GM18502 (cell line): ENCODE results near the gene SLC5A5.

Source experiments
- ATAC-seq: cut with Tn5 transposase; IDR thresholded peaks from one replicate; pipeline ENCODE4 v1.9.1; 2021; ENCODE audit warnings: mild to moderate bottlenecking; ENCODE audit not compliant: unreplicated experiment, poor library complexity

SLC5A5 gene

GRCh38 chr19:17871878-17872250 lies at the start of gene SLC5A5:
SLC5A5 (plus strand) TSS chr19:17871945; CDS start chr19:17872320, 375 bp downstream.
- ATAC-seq, result no peak

GRCh38 chr19:17824339-17824738 lies 47.4 kb upstream of the SLC5A5 start:
- no peak for ATAC-seq

GRCh38 chr19:17826508-17827056 lies 45.2 kb upstream of the SLC5A5 start:
- ATAC-seq, result no peak

GRCh38 chr19:17829855-17830566 lies 41.7 kb upstream of the SLC5A5 start:
- ATAC-seq, result no peak

GRCh38 chr19:17830567-17831418 lies 41.0 kb upstream of the SLC5A5 start:
- no peak for ATAC-seq

GRCh38 chr19:17831419-17831888 lies 40.3 kb upstream of the SLC5A5 start:
- ATAC-seq, result no peak

DNA sequence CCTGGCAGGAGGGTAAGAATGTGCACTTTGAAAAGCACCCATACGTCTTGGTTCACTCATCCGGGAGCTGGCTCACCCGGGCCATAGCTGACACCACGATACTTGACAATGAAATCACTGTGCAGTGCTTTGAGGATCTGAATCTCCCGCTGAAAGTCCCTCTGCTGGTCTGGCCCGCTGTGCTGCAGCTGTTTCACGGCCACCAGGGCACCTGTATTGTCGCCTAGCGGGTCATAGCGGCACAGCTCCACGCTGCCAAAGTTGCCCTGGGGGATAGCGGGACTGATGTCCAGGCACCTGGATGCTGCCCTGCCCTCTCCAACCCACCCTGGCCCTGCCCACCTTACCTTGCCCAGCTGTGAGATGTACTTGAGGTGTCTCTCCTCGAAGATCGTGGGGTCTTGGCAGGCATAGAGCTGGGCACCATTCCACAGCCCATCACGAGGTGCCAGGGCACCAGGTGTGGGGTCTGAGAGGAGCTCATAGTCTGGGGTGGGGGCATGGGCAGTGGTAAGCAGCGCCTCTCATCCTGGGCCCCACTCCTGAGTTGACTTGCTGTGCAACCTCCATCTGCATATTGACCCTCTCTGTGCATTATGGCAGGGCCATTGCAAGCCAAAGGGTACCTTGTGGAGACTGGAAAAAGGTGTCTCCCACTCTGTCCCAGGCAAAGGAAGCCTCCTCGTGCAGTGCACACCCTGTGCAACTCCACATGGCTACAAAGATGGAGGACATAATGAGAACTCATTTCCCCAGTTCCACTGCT lies 39.1 kb upstream of the SLC5A5 start:
- no peak for ATAC-seq

DNA sequence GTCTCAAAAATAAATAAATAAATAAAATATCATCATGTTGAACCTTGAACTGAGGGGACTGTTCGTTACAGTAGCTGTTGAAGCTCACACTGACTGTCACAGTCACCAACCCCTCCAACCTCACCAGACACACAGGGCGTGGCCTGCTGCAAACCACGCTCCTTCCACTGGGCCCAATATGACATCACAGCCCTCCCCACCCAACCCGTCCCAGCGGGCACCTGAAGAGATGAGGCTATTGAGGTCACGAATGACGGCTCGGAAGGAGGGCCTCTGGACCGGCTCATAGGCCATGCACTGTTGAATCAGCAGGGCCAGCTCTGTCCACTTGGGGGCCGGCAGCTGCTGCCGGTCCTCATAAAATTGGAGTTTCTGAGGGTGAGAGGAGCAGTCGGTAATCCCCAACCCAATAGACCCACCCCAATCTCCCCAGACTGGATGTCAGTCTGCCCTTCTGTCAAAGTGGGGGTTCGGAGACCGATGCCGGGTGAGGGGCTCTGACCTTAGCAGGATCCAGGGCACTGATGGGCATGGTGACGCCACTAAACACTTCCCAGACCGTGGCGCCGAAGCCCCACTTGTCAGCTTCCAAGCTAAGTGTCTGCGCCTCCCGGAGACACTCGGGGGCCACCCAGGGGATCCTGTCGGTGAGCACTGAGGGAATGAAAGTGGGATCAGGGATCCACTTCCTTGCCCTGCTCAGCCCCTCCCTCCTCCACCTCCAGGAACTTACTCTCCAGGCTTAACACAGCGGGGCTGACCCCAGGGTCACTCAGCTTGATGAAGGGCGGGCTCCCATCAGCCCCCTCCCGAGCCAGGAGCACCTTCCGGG lies 37.2 kb upstream of the SLC5A5 start:
- no peak for ATAC-seq

DNA sequence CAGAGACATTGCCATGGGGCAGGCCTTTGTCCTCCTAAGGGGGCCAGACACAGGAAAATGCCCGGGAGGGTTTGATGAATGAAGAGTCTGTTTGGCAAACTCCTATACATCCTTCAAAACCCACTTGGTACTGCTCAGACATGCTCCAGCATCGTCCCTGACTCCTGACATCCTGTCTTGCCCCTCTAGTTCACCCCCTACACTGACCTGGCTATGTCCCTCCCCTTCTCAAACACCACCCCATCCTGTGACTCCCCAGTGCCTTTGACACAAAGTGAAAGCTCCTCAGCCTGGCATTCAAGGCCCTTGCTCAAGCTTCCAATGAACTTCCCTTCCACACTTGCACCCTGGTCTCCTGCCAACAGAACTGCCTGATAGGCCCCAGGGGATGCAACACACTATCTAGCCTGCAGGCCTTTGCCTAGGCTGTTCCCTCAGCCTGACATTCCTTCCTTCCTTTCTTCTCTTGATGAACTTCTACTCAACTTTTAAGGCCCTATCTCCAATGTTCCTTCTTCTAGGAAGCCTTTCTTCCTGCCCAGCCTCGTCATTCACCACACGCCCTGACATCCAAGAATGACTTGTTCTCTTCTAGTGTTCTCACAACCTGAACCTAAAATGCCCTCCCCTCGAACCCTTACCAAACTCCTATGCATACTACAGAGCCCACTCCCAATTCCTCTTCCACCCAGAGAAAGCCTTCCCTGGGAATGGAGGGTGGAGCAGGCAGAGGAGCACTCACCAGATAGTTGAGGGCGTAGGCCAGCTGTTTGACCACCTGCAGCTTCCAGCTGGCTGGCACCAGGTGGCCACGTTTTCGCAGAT lies 36.4 kb upstream of the SLC5A5 start:
- ATAC-seq, result no peak

DNA sequence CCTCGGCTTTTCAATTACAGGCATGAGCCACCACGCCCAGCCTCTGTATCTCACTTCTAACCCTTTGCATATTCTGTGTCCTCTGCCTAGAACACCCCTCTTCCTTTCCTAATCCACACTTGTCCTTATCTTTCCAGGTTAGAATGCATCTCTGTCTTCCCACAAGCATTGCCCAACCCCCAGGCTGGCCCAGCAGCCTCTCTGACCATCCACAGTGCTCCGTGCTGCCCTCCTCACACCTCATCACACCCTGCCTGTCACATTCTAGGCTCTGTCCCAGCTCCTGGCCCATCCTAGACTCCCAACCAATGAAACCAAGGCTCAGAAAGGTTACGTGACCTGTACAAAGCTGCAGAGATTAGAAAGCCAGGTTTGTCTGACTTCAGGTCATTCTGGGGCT lies 35.2 kb upstream of the SLC5A5 start:
- no peak for ATAC-seq

DNA sequence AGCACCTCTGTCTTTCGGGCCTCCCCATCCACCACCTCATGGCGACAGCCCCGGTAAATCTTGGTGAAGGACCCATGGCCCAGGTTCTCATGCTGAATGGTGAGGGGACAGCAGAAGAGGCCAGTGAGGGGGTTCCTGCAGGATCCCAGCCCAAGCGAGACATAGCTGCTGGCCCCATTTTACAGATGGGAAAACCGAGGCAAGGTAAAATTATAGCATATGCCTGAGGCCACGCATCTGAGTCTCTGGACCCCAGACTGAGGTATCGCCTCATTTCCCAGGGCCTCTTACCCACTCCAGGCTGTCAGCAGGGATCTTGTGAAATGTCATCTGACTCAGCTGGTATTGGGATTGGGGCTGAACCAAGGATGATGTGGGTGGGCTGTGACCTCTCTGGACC lies 33.8 kb upstream of the SLC5A5 start:
- ATAC-seq, result no peak

GRCh38 chr19:17840019-17840418 lies 31.7 kb upstream of the SLC5A5 start:
- no peak for ATAC-seq

DNA sequence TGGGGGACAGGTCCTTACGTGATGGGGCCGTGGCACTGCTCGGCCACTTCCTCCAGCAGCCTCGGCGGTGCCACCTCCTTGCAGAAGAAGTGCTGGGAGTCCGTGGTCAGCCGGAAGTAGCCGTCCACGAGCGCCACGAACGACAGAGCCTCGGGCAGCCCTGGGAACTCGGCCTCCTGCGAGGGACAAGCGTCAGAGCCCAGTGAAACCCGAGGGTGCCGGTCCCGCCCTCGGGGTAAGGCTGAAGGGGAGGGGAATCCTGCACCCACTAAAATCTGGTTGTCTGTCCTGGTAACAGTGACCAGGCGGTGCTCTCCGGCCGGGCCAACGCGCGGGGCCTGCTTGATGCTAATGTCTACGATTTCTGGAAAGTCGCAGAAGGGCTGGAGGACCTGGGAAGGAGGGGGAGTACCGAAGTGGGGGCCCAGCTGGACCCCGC lies 30.4 kb upstream of the SLC5A5 start:
- no peak for ATAC-seq

DNA sequence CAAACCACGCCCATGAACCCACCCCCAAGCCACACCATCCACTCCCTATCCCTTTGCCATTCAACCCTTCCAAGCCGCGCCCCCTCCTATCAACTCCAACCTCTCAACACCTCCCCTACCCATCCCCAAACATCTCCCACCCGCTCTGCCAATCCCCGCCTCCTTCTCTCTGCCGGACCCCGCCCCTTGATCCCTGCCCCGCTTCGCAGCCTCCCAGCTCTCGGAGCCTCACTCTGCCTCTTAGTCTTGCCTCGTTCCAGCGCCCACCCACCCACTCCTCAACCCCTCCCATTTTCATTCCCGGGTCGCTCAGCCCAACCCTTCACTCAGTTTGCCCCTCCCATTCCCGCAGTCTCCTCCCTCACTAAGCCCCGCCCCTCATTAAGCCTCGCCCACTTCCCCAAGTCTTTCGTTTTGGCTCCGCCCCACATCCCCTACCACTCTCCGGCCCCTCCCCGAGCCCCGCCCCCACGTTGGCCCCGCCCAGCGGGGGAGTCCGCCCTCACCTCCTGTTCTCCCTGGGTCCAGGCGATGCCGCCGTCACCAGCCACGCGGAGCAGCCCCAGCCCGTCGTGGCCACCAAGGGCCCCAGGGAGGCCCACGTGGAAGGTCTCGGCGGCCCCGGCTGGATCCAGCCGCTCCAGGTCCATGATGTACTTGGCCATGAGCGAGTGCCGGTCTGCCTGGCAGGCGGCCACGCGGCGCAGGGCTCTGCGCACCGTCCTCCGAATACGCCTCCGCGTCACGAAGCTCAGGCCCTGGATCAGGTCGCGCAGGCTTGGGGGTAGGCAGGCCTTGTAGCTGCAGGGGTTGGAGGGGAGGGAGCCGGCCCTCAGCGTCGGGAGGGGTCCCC lies 29.7 kb upstream of the SLC5A5 start:
- no peak for ATAC-seq

DNA sequence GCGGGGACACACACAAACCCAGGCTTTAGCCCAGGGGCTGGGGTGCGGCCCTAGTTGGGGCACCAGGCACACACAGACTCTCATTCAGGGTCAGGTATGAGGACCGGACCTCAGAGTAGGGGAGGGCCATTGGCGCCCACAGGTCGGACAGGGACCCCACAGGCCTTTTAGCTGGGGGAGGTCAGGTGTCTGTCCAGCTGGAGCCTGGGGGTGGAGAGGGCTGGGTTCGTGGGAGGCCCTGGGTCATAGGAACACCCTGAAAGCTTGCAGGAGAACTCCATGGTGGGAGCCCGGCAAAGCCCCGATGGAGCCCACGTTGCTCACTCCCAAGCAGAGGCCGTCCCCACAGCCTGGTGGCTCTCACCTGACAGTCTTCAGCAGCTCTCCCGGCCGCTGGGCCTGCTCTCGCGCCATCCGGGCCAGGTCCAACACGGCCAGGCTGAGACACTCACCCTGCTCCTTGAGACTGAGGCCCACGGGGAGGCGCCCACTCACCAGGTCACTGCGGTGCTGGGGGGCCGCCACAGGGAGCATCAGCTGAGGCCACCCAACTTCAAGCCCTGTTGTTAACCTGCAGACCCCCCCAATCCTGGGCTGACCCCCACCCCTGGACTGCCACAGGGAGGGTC lies 29.0 kb upstream of the SLC5A5 start:
- no peak for ATAC-seq

- ATAC-seq, result no peak
Measured at GRCh38 chr19:17843292-17843827, 28.4 kb upstream of the SLC5A5 start.

DNA sequence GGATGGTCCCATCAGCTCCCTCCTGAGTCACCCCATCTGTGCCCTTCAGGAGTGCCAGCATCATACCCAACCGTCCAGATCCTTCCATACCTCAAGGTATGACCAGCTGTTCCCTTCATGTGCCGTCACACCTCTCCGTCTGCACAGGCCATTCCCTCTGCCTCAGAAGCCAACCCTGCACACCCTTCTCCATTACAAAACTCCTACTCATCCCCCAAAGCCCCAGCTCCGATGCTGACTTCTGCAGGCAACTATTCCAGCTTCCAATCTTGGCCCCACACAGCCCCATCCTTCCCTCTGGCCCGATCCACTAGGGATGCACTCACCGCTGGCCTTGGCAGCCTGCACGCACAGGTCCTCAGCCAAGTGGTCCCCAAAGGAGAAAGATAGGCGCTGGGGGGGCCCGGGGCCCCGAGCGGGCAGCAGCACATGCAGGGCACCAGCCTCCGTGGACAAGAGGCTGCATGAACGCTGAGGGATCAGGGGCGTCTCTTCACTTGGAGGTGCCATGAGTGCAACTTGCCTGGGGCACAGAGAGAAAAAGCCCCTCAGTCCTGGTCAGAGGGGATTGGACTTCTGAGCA lies 27.7 kb upstream of the SLC5A5 start:
- ATAC-seq, result no peak
